Astrocyte of the spinal cord (primary cell): ENCODE data around the gene PPP1R12B.
A peak's percentile ranks its signal among the peaks of the same experiment; 100 is the strongest.
"Not testable (repeated sequence)": the region's sequence is repeated elsewhere in the genome, so short reads cannot be mapped to it uniquely, and the experiment has no call there.

Experiments used
- DNase-seq: peaks from one replicate; pipeline ENCODE4 v3.0.0; 2011; ENCODE audit warnings: low read depth, low spot score
- H3K4me3 ChIP-seq: 2 replicates; pipeline ENCODE4 v1.5.1; 2011; ENCODE audit warnings: low read depth, mild to moderate bottlenecking, low read length, moderate library complexity
- CTCF ChIP-seq: IDR thresholded peaks from 2 replicates; pipeline ENCODE4 v1.5.1; 2012; ENCODE audit warnings: low read depth, mild to moderate bottlenecking, low read length, inconsistent platforms
- in situ Hi-C: cut with HindIII; loops from 2 replicates; pipeline ENCODE4 v1.10.0; 2017; ENCODE audit warnings: low sequenced_read_pairs

The PPP1R12B gene

GRCh38 chr1:202521886-202522285 is 173.4 kb downstream of the PPP1R12B start:
- DNase-seq: no peak
- no peak for TF ChIP-seq CTCF
- in situ Hi-C loops: no loop called here
- H3K4me3 ChIP-seq: no peak overlapping the region

- in situ Hi-C loops, DNase-seq, H3K4me3 ChIP-seq: not testable (repeated sequence)
These were observed 177.6 kb downstream of the PPP1R12B start for GRCh38 chr1:202526056-202526455.

GRCh38 chr1:202528096-202528722 is 179.7 kb downstream of the PPP1R12B start:
- H3K4me3 ChIP-seq, in situ Hi-C loops, DNase-seq: not testable (repeated sequence)

- DNase-seq, in situ Hi-C loops, H3K4me3 ChIP-seq: not testable (repeated sequence)
These were observed 182.2 kb downstream of the PPP1R12B start for GRCh38 chr1:202530686-202531085.

- in situ Hi-C loops: no loop called here
- H3K4me3 ChIP-seq: no peak overlapping the region
- no peak for DNase-seq
- no peak for TF ChIP-seq CTCF
These were observed 182.9 kb downstream of the PPP1R12B start for GRCh38 chr1:202531472-202531811.

GRCh38 chr1:202531812-202532616 is 183.5 kb downstream of the PPP1R12B start:
- in situ Hi-C loops, DNase-seq, H3K4me3 ChIP-seq: not testable (repeated sequence)

GRCh38 chr1:202539166-202539574 is 190.7 kb downstream of the PPP1R12B start:
- H3K4me3 ChIP-seq, in situ Hi-C loops: not testable (repeated sequence)
- peak; percentile 61 for DNase-seq

- in situ Hi-C loops, H3K4me3 ChIP-seq, DNase-seq: not testable (repeated sequence)
These were observed 191.1 kb downstream of the PPP1R12B start for GRCh38 chr1:202539583-202539982.

GRCh38 chr1:202540014-202540413 is 191.5 kb downstream of the PPP1R12B start:
- no peak for DNase-seq
- no peak for TF ChIP-seq CTCF
- H3K4me3 ChIP-seq: no peak overlapping the region
- in situ Hi-C loops: no loop called here

- TF ChIP-seq CTCF: no peak
- H3K4me3 ChIP-seq: no peak overlapping the region
- in situ Hi-C loops: no loop called here
- no peak for DNase-seq
These were observed 191.9 kb downstream of the PPP1R12B start for GRCh38 chr1:202540448-202540847.

GRCh38 chr1:202540858-202541257 is 192.4 kb downstream of the PPP1R12B start:
- DNase-seq, H3K4me3 ChIP-seq, in situ Hi-C loops: not testable (repeated sequence)

- H3K4me3 ChIP-seq, in situ Hi-C loops, DNase-seq: not testable (repeated sequence)
These were observed 193.9 kb downstream of the PPP1R12B start for GRCh38 chr1:202542415-202542814.

- H3K4me3 ChIP-seq, in situ Hi-C loops, DNase-seq: not testable (repeated sequence)
These were observed 195.0 kb downstream of the PPP1R12B start for GRCh38 chr1:202543537-202543936.
